Left kidney (tissue), 2 donors: ENCODE measurements around the gene YDJC. TPM values are rescaled to one million over a fixed set of nuclear protein-coding genes. Genes with fewer than 3 reads are reported as not detected.
"Not testable (repeated sequence)": the region's sequence is repeated elsewhere in the genome, so short reads cannot be mapped to it uniquely, and the experiment has no call there.

Source experiments
- DNase-seq: peaks from one replicate; pipeline ENCODE4 v3.0.0-alpha.2; 2013
- polyA plus RNA-seq: library from polyadenylated mRNA; unstranded; fragments of 120-200 nt; gene quantifications from one replicate; pipeline ENCODE4 v1.2.1, GENCODE V29; 2013; ENCODE audit not compliant: insufficient read length

Gene YDJC
- polyA plus RNA-seq, 1 donor: 8.8 TPM

- DNase-seq: no peak
Observed at GRCh38 chr22:21611210-21611977, 18.4 kb downstream of the YDJC start.

DNA sequence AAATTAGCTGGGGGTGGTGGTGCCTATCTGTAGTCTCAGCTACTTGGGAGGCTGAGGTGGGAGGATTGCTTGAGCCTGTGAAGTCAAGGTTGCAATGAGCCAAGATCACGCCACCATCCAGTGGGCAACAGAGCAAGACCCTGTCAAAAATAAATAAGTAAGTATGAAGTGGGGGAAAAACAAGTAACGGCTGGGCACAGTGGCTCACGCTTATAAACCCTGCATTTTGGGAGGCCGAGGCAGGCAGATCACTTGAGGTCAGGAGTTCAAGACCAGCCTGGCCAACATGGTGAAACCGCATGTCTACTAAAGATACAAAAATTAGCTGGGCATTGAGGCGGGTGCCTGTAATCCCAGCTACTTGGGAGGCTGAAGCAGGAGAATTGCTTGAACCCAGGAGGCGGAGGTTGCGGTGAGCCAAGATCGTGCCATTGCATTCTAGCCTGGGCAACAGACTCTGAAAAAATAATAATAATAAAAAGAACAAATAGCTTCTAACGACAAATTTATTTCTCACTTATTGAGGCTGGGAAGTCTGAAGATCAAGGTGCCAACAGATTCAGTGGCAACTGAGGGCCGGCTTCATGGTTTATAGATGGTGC lies 20.2 kb downstream of the YDJC start:
- not testable (repeated sequence) for DNase-seq

DNA sequence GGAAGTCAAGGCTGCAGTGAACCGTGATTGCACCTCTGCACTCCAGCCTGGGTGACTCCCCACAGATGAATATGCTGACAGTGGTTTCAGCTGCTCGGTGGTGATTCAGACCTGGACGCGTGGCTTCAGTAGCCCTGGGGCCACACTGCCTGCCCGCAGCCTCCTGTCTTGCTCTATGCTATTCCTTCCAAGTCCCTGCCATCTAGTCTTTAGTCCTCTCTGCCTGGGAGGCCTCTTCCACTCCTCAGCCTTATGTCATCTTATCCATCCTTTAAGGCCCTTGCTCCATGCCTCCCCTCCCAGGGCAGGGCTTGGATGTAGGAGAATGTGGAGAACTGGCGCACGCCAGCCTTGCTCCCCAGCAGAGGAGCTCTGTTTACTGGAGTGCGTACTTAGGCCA lies 23.0 kb downstream of the YDJC start:
- DNase-seq: no peak

DNA sequence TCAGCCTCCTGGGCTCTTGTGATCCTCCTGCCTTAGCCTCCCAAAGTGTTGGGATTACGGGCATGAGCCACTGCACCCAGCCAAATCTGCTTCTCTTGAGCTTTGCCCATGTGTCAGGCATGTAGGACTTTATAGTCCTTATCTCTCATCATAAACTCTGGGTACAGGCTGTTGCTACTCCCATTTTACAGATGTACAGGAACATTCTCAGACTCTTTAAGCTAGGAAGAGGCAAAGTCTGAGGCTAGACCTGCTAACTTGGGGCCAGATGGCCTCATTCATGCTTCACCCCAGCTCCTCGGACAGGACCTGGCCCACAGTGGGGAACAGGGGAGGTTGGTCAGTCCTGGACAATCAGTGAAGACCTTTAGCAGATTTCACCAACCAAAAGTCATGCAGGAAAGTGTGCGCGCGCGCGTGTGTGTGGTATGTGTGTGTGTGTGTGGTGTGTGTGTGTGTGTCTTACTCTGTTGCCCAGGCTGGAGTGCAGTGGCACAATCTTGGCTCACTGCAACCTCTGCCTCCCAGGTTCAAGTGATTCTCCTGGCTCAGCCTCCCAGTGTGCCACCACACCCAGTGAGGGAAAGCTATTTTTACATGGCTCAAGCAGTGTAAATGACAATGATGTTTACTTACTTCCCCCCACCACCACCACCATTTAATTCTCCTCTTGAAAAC lies 23.8 kb downstream of the YDJC start:
- no peak for DNase-seq

- no peak for DNase-seq
Observed at GRCh38 chr22:21603973-21604372, 25.8 kb downstream of the YDJC start.

GRCh38 chr22:21602579-21602978 lies 27.2 kb downstream of the YDJC start:
- no peak for DNase-seq

GRCh38 chr22:21599053-21599893 lies 30.5 kb downstream of the YDJC start:
- no peak for DNase-seq

DNA sequence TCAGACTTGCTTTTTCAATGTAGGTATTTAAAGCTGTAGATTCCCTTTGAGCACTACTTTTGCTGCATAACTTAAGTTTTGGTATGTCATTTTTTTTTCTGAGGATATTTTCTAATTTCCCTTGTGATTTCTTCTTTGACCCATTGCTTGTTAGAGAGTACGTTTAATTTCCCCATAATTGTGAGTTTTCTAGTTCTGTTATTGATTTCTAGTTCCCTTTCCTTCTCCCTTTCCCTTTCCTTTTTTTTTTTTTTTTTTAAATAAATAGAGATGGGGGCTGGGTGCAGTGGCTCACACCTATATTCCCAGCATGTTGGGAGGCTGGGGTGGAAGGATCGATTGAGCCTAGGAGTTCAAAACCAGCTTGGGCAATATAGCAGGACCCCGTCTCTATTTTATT lies 31.5 kb downstream of the YDJC start:
- DNase-seq: no peak

DNA sequence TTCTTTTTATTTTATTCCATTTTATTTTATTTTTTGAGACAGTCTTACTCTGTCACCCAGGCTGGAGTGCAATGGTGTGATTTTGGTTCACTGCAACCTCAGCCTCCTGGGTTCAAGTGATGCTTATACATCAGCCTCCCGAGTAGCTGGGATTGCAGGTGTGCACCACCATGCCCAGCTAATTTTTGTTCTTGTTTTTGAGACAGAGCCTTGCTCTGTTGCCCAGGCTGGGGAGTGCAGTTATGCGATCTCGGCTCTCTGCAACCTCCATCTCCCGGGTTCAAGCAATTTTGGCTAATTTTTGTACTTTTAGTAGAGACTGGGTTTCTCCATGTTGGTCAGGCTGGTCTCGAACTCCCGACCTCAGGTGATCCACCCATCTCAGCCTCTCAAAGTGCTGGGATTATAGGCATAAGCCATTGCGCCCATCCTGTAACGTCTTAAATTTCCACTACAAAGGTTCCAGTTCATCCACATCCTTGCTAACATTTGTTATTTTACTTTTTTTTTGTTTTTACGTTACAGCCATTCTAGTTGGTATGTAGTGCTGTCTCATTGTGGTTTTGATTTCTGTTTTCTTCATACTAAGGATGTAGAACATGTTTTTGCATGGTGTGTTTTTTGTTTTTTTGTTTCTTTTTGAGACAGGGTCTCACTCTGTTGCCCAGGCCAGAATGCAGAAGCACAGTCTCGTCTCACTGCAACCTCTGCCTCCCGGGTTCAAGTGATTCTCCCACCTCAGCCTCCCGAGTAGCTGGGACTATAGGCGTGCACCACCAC lies 33.3 kb downstream of the YDJC start:
- DNase-seq: not testable (repeated sequence)

- DNase-seq: no peak
Observed at GRCh38 chr22:21594865-21595452, 34.9 kb downstream of the YDJC start.

GRCh38 chr22:21593406-21594232 lies 36.2 kb downstream of the YDJC start:
- DNase-seq: no peak

DNA sequence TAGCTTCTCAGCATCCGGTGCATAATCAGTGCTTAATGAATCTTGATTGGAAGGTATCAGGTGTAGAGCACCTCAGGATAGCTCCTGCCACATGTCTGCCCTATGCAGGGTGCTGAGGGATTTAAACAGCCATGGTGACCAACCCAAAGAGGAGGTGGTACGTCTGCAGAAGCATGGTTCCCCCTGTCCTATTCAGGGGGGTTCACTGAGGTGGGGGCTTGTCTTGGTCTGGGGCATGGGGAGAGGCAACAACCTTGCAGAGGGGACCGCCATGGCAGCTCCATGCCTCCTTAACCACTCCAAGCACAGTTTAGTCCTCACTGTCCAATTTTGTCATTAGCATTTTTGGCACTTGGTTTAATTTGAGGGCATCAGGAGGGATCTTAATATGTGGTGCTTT lies 37.4 kb downstream of the YDJC start:
- no peak for DNase-seq

- no peak for DNase-seq
Observed at GRCh38 chr22:21591695-21592094, 38.1 kb downstream of the YDJC start.

- DNase-seq: no peak
Observed at GRCh38 chr22:21590809-21591641, 38.8 kb downstream of the YDJC start.

DNA sequence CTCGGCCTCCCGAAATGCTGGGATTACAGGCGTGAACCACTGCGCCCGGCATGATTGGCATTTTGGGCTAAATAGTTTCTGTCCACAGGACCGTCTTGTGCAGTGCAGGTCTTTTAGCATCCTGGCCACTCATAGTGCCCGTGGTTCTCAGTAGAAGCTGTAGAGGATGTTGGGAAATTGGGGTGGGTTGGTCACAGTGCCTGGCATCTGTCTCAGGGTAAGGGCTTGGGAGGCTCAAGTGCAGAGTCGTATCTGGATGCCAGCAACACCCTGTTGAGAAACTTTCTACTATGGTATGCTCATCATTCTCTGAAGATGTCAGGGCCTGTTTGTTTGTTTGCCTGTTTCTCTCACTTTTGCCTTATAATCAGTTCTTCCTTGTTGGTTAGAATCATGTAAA lies 40.4 kb downstream of the YDJC start:
- DNase-seq: no peak

DNA sequence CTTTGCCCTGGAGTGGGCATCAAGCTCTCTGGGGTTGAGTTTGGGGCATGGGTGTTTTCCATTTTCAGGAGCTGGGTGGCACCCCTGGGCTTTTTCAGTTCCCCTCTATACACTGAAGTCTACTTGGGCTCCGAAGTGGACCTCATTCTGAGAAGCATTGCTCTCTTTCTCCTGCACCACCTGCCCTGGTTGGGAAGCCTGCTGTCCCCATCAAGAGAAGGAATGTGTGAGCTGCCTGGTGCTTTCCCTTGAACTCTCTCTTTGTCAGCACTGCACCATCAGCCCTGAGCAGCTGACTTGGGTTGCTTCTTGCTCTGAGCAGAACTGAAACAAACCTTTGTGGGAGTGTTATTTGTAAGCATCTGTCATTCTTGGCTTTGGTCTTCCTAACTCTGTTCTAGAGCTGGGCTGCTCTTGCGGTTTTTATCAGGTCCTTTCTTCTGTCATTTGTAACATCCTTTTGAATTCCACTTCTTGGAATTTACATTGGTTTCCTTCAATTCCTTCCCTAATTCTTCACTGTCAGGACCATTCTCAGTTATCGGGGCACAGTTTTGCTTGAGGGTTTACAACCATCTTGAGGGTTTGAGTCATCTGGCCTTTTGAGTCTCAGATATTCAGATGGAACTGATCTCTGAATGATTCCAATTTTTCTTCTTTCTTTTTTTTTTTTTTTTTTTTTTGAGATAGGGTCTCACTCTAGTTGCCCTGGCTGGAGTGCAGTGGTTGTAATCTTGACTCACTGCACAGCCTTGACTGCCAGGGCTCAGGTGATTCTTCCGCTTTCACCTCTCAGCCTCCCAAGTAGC lies 41.8 kb downstream of the YDJC start:
- DNase-seq: no peak

- DNase-seq: no peak
Observed at GRCh38 chr22:21585389-21585788, 44.4 kb downstream of the YDJC start.
